Activated CD4-positive, alpha-beta T cell treated with anti-CD3 and anti-CD28 coated beads, Interleukin-2, amount 10 ng/mL, durations not matched to agents 24 days and 14 days (primary cell): ENCODE results near the gene CTNNBIP1. TPM values are rescaled to one million over a fixed set of nuclear protein-coding genes. Genes with fewer than 3 reads are reported as not detected.

Source experiments
- DNase-seq: peaks from one replicate; pipeline ENCODE4 v3.0.0; 2022
- H3K27ac Mint-ChIP-seq: one replicate; pipeline ENCODE4 v1.8.0; 2022; ENCODE audit warnings: mild to moderate bottlenecking, mixed read lengths
- H3K27me3 Mint-ChIP-seq: one replicate; pipeline ENCODE4 v1.8.0; 2022; ENCODE audit warnings: mixed read lengths
- H3K36me3 Mint-ChIP-seq: one replicate; pipeline ENCODE4 v1.8.0; 2022; ENCODE audit warnings: low read depth, mild to moderate bottlenecking, mixed read lengths
- H3K4me1 Mint-ChIP-seq: one replicate; pipeline ENCODE4 v1.8.0; 2021; ENCODE audit warnings: mixed read lengths
- H3K4me3 Mint-ChIP-seq: one replicate; pipeline ENCODE4 v1.8.0; 2022; ENCODE audit warnings: mild to moderate bottlenecking, moderate library complexity, mixed read lengths
- H3K9me3 Mint-ChIP-seq: one replicate; pipeline ENCODE4 v1.8.0; 2021; ENCODE audit warnings: mixed read lengths
- intact Hi-C: fragments of 100-400 bp; cut with micrococcal nuclease; formaldehyde crosslinking; loops from one replicate; pipeline ENCODE4 v1.15.1; 2023
- total RNA-seq: library from RNA; stranded (reverse); gene quantifications from 2 replicates; pipeline ENCODE4 v1.2.3, GENCODE V29; 2022

CTNNBIP1 gene
- total RNA-seq, 1 donor from 2014 or later: 5.8 TPM

GRCh38 chr1:9850442-9851162 lies 59.5 kb downstream of the CTNNBIP1 start:
- Mint-ChIP-seq H3K27me3 (peaks cover 8% of the 10 kb centered on the region), H3K36me3 (peaks cover 7% of the 10 kb centered on the region), H3K27ac (no peak overlapping the region), H3K4me3 (peak overlapping the region; percentile 59), H3K4me1 (peaks cover 7% of the 10 kb centered on the region), H3K9me3 (peaks cover 5% of the 10 kb centered on the region)
- DNase-seq: no peak
- intact Hi-C loops: no loop called here

- DNase-seq: peak; percentile 68
- Mint-ChIP-seq H3K9me3 (peaks cover 5% of the 10 kb centered on the region), H3K27ac (no peak overlapping the region), H3K27me3 (peaks cover 8% of the 10 kb centered on the region), H3K36me3 (peaks cover 7% of the 10 kb centered on the region), H3K4me3 (peak overlapping the region; percentile 59), H3K4me1 (peaks cover 7% of the 10 kb centered on the region)
- intact Hi-C loops: no loop called here
These were observed 60.2 kb downstream of the CTNNBIP1 start for GRCh38 chr1:9849691-9850441.

GRCh38 chr1:9848022-9848421 lies 62.0 kb downstream of the CTNNBIP1 start:
- no peak for DNase-seq
- peaks cover 8% of the 10 kb centered on the region for H3K27me3 Mint-ChIP-seq
- no peak overlapping the region for H3K27ac Mint-ChIP-seq
- intact Hi-C loops: no loop called here
- H3K9me3 Mint-ChIP-seq: no peaks in the 10 kb centered on the region
- H3K4me3 Mint-ChIP-seq: no peak overlapping the region
- peaks cover 7% of the 10 kb centered on the region for H3K4me1 Mint-ChIP-seq
- H3K36me3 Mint-ChIP-seq: no peaks in the 10 kb centered on the region

GRCh38 chr1:9847269-9847668 lies 62.8 kb downstream of the CTNNBIP1 start:
- Mint-ChIP-seq H3K9me3 (no peaks in the 10 kb centered on the region), H3K4me3 (no peak overlapping the region), H3K27me3 (peaks cover 8% of the 10 kb centered on the region), H3K4me1 (peaks cover 7% of the 10 kb centered on the region), H3K27ac (no peak overlapping the region), H3K36me3 (no peaks in the 10 kb centered on the region)
- DNase-seq: no peak
- intact Hi-C loops: no loop called here

- no peaks in the 10 kb centered on the region for H3K36me3 Mint-ChIP-seq
- H3K9me3 Mint-ChIP-seq: no peaks in the 10 kb centered on the region
- H3K27ac Mint-ChIP-seq: no peak overlapping the region
- no peak for DNase-seq
- peaks cover 6% of the 10 kb centered on the region for H3K27me3 Mint-ChIP-seq
- peaks cover 7% of the 10 kb centered on the region for H3K4me1 Mint-ChIP-seq
- no peak overlapping the region for H3K4me3 Mint-ChIP-seq
- intact Hi-C loops: no loop called here
These were observed 63.4 kb downstream of the CTNNBIP1 start for GRCh38 chr1:9846611-9847171.

- no peaks in the 10 kb centered on the region for H3K36me3 Mint-ChIP-seq
- intact Hi-C loops: no loop called here
- peaks cover 8% of the 10 kb centered on the region for H3K27me3 Mint-ChIP-seq
These were observed 64.2 kb downstream of the CTNNBIP1 start for GRCh38 chr1:9845914-9846313.

GRCh38 chr1:9844756-9845155 lies 65.3 kb downstream of the CTNNBIP1 start:
- Mint-ChIP-seq H3K4me1 (peaks cover under 1% of the 10 kb centered on the region), H3K27ac (no peak overlapping the region), H3K36me3 (no peaks in the 10 kb centered on the region), H3K4me3 (no peak overlapping the region), H3K27me3 (peaks cover 12% of the 10 kb centered on the region), H3K9me3 (no peaks in the 10 kb centered on the region)
- no peak for DNase-seq
- intact Hi-C loops: no loop called here

More at GRCh38 chr1:9845914-9846313, 64.2 kb downstream of the CTNNBIP1 start:
- Mint-ChIP-seq H3K27ac (no peak overlapping the region), H3K4me3 (no peak overlapping the region), H3K9me3 (no peaks in the 10 kb centered on the region), H3K4me1 (peaks cover 7% of the 10 kb centered on the region)
- DNase-seq: no peak

GRCh38 chr1:9844106-9844505 lies 66.0 kb downstream of the CTNNBIP1 start:
- intact Hi-C loops: no loop called here
- Mint-ChIP-seq H3K27me3 (peaks cover 14% of the 10 kb centered on the region), H3K4me1 (no peaks in the 10 kb centered on the region), H3K36me3 (no peaks in the 10 kb centered on the region), H3K4me3 (no peak overlapping the region), H3K9me3 (no peaks in the 10 kb centered on the region), H3K27ac (no peak overlapping the region)
- no peak for DNase-seq

- Mint-ChIP-seq H3K27ac (no peak overlapping the region), H3K9me3 (no peaks in the 10 kb centered on the region), H3K4me3 (no peak overlapping the region), H3K4me1 (no peaks in the 10 kb centered on the region), H3K27me3 (peaks cover 16% of the 10 kb centered on the region), H3K36me3 (no peaks in the 10 kb centered on the region)
- intact Hi-C loops: no loop called here
- DNase-seq: no peak
These were observed 66.5 kb downstream of the CTNNBIP1 start for GRCh38 chr1:9843576-9843945.

GRCh38 chr1:9842781-9843575 lies 67.1 kb downstream of the CTNNBIP1 start:
- intact Hi-C loops: no loop called here
- H3K27me3 Mint-ChIP-seq: peaks cover 16% of the 10 kb centered on the region
- H3K9me3 Mint-ChIP-seq: no peaks in the 10 kb centered on the region
- DNase-seq: no peak
- no peaks in the 10 kb centered on the region for H3K4me1 Mint-ChIP-seq
- no peak overlapping the region for H3K4me3 Mint-ChIP-seq
- H3K36me3 Mint-ChIP-seq: no peaks in the 10 kb centered on the region
- H3K27ac Mint-ChIP-seq: no peak overlapping the region

- intact Hi-C loops: no loop called here
- DNase-seq: no peak
- no peak overlapping the region for H3K4me3 Mint-ChIP-seq
- H3K9me3 Mint-ChIP-seq: no peaks in the 10 kb centered on the region
- H3K27ac Mint-ChIP-seq: no peak overlapping the region
- peaks cover 19% of the 10 kb centered on the region for H3K27me3 Mint-ChIP-seq
- H3K4me1 Mint-ChIP-seq: no peaks in the 10 kb centered on the region
- no peaks in the 10 kb centered on the region for H3K36me3 Mint-ChIP-seq
These were observed 67.9 kb downstream of the CTNNBIP1 start for GRCh38 chr1:9842073-9842711.

GRCh38 chr1:9841460-9841859 lies 68.6 kb downstream of the CTNNBIP1 start:
- Mint-ChIP-seq H3K9me3 (no peaks in the 10 kb centered on the region), H3K4me3 (no peak overlapping the region)
- DNase-seq: no peak

GRCh38 chr1:9840176-9840575 lies 69.9 kb downstream of the CTNNBIP1 start:
- no peak for DNase-seq
- Mint-ChIP-seq H3K27ac (no peak overlapping the region), H3K9me3 (no peaks in the 10 kb centered on the region), H3K4me3 (no peak overlapping the region), H3K27me3 (peaks cover 16% of the 10 kb centered on the region), H3K36me3 (no peaks in the 10 kb centered on the region), H3K4me1 (no peaks in the 10 kb centered on the region)
- intact Hi-C loops: no loop called here

More at GRCh38 chr1:9841460-9841859, 68.6 kb downstream of the CTNNBIP1 start:
- intact Hi-C loops: no loop called here
- Mint-ChIP-seq H3K4me1 (no peaks in the 10 kb centered on the region), H3K27ac (no peak overlapping the region), H3K27me3 (peaks cover 19% of the 10 kb centered on the region), H3K36me3 (no peaks in the 10 kb centered on the region)
